NCI-H1105 (cell line): ENCODE data around the gene DMKN.
"Not testable (repeated sequence)": the region's sequence is repeated elsewhere in the genome, so short reads cannot be mapped to it uniquely, and the experiment has no call there.

Source experiments
- DNase-seq: peaks from one replicate; lab custom pipeline; 2025; lab: John Stamatoyannopoulos, UW

Gene DMKN

DNA sequence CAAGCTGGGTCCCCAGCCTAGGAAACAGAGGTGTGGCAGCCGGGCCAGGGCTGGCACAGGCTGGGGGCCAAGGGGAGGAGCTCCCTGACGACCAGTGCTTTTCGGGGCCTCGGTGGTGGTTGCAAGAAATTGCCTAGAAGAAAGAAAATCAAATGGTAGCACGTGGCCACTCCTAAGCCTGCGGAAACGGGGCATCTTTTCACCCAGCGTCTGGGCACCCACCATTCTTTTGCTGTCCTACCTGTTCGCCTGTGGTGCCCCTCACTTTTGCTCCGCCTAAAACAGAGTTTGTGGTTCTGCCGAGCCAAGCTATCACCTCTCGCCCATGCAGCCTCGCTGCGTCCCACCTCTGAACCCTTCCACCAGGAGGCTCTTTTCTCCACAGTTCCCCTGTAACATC, 16.0 kb downstream of the DMKN start:
- no peak for DNase-seq

DNA sequence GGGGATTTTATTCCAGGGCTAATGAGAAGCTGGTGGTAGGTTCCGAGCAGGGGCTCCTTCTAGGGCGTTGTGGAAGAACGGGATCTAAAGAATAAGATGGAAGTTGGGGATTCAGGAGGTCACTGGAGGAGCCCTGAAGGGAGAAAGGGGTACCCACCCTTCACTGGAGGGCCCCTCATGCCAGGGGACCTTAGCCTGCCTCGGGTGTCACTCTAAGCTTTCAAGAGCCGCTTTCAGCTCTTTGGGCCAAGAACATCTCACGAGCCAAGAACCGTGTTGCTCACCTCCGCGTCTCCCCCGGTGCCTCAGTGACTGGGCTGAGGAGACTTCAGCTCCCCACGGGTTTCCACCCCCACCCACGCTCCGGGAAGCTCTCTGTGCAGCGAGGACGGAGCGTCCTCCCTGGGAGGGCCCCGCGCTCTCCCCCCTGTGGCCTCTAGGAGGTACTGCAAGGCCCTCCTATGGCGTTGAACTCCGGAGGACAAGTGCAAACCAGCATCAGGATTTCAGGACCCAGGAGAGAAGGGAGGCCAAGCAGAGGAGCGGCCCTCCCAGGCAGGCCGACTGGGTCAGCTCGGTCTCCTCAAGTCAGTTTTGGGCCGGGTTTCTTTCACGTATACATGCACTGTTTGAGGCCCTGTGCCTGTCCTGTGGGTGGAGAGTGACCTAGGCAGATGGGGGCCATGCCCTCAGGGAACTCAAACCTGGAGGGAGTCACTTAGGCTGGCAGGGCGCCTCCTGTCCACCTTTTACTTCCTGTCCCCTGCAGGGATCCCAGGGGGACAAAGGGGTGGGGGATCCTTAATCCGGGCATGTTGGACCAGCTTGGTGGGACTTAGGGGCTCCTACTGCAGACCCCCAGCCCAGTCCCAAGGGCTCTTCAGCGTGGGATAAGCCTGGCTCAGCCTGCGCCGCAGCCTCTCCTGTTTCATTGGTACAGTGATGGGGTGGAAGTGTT, 18.1 kb downstream of the DMKN start:
- peak; percentile 44 for DNase-seq

DNA sequence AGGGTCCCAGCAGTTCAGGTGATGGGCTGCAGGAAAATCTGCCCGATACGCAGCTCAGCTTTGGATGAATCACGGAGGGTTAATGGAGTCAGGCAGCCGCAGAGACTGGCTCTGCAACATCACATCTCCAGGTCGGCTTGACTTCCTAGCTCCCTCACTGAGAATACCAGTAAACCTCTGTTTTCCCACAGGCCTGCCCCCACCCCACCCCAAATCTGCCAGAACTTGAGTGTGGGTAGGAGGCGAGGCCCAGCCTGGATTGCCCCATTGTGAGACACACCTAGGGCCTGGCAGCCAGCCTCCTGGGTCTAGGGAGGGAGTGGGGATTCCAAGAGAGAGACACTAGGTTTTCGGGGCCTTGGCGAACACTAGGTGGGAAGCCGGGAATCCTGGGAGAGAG, 19.5 kb downstream of the DMKN start:
- no peak for DNase-seq

DNA sequence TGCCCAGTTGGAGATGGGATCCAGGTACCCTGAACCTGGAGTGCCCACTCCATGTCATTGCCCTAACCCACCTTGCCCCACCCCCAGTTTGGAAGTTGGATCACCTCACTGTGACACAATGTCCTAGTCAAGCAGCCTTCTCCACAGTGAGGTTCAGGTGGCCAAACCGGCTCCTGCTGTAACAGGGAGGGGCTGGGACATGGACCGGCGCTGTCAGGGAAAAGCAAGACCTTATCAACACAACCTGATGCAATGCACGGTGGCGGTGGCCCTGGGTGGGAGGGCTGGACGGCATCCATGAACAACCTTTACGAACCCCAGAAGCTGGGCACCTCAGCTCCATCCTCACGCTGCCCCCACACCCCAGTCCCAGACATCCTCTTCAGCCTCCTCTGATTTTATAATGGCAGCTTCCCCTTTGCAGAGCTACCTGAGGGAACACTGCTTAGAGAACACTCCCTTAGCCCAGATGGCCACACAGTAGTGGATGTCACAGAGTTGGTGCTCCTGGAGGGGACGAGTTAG, 21.6 kb downstream of the DMKN start:
- no peak for DNase-seq

DNA sequence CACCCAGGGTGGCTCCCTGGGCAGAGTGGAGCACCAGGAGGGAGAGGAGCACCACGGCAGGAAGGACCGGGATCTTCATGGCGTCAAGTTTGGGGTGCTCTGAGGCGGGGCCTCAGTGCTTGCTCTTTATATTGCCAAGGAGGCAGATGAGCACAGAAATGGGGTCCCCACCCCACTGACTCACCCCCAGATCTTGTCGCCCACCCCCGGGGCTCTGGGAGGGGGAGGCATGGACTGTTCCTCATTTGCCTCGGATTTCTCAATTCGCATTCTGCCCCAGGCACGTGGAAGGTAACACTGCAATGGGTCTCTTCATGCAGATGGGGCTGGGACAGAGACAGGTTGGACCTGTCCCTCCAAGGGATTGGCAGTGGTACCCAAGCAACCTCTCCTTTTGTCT, 23.1 kb downstream of the DMKN start, which contains the start of gene KRTDAP:
Gene KRTDAP (minus strand): TSS at position 101 of the 400 bp plus-strand sequence. CDS start 22 bp downstream, at position 79.
- no peak for DNase-seq

DNA sequence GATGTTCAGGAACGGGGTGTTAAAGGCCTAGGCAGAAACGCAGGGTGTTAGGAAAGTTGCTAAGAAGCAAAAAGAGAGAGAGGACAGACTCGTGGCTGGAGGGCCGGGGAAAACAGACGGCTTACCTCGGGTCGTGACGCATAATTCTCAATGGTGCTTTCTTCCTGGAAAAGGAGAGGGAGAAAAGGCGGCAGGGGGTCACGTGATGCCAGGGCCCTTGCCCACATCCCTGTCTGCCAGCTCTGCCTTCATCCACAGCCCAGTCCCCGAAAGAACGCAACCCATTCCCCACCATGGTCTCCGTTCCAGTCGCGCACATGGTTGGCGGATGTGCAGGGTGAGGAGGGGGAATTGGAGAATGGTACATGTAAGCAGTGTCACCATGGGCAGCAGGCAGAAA, 24.8 kb downstream of the DMKN start:
- DNase-seq, result no peak

DNA sequence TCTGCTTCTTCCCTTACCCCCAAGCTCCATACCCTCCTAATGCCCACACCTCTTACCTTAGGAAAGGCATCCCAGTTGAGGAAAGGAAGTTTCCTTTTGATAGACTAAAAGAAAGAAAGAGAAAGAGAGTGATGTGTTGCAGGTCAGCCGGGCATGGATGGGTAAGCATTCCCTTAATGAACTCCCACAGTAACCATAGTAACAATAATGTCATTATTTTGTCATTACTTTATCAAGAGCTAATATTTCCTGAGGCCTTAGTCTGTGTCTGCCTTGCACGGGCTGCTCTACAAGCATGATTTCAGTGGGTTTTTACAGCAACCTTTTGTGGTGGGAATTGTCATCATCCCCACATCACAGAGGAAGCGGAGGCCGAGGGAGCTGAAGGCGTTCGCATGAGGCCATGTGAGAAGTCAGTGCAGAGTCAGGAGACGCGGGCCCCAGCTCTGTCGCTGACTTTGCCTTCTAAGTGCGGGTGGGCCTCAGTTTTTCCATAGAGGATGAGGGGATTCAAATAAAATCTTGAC, 25.7 kb downstream of the DMKN start:
- DNase-seq, result no peak

DNA sequence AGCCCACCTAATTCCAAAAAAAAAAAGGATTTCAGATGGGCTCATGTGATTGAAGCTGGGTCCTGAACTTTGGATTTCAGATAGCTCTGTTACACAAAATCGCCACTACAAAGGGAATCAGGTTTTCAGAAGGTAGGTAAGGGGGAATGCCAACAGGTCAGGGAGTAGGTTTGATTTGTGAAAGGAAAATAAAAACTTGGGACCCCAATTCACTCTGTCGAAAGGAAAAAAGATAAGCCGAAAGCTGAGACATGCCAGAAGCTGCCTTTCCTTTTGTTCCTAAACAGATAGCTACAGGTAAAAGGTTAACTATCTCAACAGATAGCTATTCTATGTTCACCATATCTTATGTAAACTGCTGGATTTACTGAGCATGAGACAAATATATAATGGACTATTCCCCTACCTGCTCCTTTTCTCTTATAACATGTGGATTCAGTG, 27.2 kb downstream of the DMKN start:
- DNase-seq, result no peak

DNA sequence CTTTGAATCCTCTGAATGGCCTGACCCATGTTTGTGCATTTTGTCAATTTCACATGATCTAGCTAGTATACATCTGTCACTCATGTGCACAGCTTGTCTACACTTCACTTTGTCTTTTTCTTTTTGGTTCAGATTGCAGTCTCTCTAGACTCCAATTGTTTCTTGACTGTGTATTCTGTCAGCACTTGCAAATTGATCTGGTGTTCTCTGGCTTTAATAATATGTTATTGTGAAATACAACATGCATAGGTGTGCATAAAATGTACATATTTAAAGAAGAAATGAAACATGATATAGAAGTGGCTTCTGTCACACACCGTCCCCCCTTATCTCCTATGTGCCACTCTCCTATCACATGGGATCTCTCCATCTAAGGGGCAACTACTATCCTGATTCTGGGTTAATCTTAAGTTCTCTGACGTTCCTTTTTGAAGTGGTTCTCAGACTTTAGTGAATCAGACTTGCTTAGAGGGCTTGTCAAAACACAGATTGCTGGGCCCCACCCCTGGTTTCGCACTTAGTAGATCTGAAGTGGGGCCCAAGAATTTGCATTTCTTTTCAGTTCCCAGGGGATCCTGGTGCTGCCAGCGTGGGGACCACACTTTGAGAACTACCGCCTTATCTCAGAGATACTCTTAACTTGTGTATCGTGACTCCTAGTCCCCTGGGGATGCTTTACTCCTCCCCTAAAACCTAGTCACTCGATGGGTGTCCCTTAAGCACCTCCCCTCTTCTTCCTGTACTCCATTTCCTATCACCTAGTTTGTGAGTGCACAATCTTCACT, 29.0 kb downstream of the DMKN start:
- no peak for DNase-seq

DNA sequence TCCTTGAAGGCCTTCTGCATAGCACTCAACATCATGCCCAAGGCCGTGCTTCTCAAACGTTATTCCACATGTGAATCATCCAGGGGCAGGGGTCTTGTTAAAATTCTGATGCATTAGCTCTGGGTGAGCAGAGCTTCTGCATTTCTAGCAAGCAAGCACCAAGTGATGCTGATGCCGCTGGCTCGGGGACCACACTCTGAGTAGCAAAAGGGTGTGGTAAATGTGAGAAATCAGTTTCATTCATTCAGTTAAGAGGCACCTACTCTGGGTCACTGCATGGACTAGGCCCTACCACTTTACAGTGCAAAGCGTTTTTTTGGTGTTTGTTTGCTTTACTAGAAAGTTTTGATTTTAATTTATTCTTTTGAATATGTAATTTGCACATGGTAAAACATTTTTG, 30.4 kb downstream of the DMKN start:
- DNase-seq, result no peak

DNA sequence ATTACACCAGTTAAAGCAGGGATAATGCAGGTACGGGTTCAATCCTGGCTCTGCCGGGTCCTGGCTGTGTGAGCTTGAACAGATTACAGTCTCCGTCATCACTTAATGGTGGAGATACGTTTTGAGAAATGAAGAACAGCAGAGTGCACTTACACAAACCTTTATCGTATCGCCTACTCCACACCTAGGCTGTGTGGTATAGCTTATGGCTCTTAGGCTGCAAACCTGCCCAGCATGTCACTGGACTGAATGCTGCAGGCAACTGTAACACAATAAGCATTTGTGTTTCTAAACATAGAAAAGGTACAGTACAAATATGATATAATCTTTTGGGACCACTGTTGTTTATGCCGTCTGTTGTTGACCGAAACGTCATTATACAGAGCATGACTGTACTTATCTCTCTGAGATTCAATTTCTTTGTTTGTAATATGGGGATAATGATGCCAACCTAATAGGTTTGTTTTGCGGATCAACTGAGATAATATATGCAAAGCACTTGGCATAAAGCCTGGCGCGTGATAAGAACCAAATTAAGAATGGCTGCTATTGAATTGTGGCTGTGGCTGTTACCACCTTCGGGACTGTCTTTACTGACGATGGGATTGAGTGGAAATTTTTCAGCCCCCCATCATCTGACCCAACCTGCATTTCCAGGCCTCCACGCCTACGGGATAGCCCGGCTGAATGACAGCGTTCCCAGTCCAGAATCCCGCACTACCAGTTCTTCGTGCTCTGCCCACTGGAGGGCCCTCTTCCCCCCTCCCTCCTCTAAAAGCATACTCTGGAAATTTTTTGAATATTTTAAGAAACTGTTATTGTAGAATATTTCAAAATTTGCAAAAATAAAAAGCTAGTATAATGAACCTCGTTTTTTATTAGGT, 34.4 kb downstream of the DMKN start:
- DNase-seq, result peak; percentile 78

DNA sequence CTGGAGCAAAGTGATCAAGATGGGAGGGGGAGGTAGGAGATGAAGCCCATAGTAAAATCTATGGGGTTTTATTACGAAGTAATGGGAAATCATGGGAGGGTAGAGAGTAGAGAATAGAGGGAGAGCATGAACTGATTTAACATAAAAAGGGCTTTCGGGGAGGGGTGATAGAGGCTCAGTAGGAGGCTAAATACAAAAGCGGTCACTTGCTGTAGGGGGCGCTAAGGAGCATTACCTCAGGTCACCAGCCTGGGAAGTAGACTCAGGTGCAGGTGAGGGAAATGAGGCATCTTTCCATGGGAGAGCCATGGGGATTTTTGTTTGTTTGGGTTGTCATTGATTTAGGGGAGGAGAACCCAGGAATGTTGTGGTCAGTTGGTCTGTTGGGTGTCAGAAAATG, 37.3 kb downstream of the DMKN start:
- no peak for DNase-seq

DNA sequence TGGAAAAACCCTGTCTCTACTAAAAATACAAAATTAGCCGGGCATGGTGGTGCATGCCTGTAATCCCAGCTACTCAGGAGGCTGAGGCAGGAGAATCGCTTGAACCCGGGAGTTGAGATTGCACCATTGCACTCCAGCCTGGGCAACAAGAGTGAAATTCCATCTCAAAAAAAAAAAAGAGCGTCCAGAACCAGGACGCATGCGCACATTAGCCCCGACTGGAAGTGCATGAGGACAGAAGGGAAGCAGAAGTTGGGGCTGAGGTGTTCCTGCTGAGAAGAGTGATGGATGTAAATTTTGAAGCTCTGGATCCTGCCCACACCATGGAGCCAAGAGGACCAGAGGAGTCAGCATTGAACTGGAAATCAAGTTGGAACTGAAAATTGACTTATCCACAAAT, 38.9 kb downstream of the DMKN start:
- not testable (repeated sequence) for DNase-seq

DNA sequence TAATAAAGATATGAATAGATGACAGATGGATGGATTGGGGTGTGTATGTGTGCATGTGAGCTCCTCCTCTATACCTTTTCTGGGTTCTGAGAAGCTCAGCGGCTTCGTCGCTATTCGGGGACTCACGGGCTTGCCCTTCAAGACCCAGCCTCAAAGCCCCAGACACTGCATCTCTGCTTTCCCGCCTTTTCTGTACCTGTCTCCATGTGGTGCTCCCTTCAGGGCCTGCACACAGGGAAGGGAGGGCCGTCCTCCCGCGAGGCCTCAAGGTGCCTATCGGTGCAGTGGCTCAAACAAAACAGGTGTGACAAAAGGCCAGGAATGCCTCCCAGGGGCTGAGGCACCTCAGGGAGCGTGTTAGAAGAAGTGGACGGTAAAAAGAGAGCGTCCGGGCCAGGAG, 39.3 kb downstream of the DMKN start:
- DNase-seq, result no peak

DNA sequence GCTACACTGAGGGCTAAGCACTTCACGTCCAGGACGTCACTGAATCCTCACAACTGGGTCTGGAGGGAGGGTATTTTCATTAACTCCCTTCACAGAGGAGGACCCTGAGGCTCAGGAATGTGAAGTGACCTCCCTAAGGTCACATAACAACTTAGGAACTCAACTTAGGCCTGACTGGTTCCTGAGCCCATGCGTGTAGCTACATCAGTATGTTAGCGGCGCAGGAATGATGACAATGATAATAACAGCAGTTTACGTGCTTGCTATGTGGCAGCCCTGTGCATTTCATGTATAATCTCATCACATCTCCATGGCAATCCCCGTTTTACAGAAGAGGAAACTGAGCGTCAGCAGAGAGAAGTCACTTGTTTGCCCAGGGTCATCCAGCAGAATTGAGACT, 41.5 kb downstream of the DMKN start:
- DNase-seq, result no peak

DNA sequence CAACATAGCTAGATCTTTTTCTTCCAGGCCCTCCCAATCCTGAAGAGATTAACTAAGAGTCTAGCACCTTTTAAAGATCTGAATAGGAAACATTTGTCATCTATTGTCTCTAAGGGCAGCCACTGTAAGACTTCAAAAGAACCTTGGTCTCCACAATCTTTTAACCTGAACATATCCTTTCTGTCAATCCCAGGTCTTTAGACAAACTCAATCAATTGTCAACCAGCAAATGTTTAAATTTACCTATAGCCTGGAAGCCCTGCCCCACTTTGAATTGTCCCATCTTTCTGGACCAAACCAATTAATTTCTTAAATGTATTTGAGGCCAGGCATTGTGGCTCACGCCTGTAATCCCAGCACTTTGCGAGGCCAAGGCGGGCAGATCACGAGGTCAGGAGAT, 42.4 kb downstream of the DMKN start:
- not testable (repeated sequence) for DNase-seq

DNA sequence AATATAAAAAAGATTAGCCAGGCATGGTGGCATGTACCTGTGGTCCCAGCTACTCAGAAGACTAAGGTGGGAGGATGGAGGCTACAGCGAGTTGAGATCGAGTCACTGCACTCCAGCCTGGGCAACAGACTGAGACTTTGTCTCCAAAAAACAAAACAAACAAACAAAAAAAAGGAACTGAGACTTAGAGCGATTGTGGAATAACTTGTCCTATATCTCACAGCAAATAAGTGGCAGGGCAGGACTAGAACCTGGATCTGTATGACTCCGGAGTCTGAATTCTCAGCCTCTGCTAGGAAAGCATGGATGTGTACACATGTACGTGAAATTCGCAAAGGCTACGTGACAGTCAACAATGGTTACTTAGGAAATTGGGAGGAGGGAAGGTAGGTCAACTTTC, 43.3 kb downstream of the DMKN start:
- DNase-seq, result no peak

DNA sequence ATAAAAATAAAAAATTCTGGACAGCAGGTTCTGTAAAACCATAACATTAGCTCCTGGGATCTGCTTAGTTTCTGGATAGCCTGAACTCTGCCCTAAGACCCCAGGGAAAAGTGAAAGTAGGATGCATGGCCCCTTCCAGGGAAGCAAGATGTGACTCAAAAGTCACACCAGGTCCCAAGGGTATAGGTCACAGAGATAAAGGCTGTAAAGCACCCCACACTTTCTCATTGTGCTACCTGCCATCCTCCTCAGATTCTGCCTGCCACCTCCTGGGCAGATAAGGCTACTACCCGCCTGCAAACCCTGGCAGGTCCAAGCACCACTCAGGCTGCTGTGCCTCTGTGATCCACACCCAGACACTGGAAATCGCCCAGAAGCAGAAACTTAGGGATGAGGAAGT, 44.8 kb downstream of the DMKN start:
- DNase-seq, result peak; percentile 32

DNA sequence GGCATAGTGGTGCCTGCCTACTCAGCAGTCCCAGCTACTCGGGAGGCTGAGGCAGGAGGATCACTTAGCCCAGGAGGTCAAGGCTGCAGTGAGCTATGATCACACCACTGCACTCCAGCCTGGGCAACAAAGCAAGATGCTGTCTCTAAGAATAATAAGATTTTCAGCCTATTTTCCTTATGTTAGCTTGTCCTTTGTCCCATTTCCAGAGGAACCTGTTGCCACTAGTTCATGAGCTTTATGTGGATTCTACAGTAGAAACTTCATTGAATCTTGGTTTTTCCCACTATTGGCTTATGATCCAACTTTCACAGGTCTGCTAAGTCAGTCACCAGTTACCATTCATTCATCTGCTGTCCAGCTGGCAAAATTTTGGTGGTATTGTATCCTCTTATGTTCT, 47.2 kb downstream of the DMKN start:
- DNase-seq, result no peak

DNA sequence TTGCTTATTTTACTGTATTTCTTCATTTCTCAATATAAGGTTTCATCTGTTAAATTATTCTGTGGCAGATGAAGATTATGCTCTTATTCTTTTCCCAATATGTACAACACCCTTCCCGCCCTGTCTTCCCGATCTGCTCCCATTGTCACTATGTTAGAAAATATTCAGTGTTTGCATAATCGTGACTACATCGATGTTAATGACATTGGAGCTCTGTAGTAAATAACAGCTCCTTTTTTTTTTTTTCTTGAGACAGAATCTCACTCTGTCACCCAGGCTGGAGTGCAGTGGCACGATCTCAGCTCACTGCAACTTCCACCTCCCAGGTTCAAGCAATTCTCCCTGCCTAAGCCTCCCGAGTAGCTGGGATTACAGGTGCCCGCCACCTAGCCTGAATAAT, 50.5 kb downstream of the DMKN start:
- DNase-seq, result not testable (repeated sequence)

DNA sequence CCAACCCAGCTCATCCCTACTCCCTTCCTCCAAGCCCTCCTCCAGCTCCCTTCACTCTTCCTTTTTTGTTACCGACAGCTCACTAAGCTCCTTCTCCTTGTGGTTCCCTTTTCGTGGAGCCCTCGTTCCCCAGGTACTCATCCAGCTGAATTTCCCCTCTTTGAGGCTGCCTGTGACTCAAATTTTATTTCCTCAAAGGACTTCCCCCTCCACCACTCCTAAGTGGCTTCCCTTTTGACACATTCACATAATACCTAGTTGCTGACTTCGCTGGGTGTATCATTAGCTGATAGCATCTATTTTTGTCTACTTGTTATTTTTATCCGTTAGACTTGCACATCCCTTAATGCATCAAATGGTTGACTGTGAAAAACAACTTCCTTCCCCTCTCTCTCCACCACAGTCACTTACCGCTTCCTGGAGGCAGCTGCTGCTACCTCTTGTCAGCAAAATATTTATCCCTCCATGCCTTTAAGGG, 50.9 kb downstream of the DMKN start:
- DNase-seq, result no peak
